Keratinocyte (primary cell): ENCODE results near the gene RTN4R.

Experiments
- EZH2 ChIP-seq: IDR thresholded peaks from one replicate; pipeline ENCODE4 v1.6.1; 2012; ENCODE audit warnings: inconsistent platforms, mild to moderate bottlenecking, low read length, moderate library complexity
- TF ChIP-seq, protein P1 (sequence below), 3 experiments: IDR thresholded peaks in 1 of 3; conservative IDR thresholded peaks in 1 of 3; optimal IDR thresholded peaks in 1 of 3; 2 replicates in 2 of 3; 3 replicates in 1 of 3; pipeline versions ENCODE3 to v1.5.1; 2011; ENCODE audit warnings: low read length in 3 of 3, mild to moderate bottlenecking in 3 of 3, moderate library complexity in 2 of 3, control low read depth in 1 of 3, inconsistent platforms in 1 of 3; ENCODE audit not compliant: insufficient read depth in 2 of 3; ENCODE audit errors: extremely low read depth in 1 of 3

DNA sequence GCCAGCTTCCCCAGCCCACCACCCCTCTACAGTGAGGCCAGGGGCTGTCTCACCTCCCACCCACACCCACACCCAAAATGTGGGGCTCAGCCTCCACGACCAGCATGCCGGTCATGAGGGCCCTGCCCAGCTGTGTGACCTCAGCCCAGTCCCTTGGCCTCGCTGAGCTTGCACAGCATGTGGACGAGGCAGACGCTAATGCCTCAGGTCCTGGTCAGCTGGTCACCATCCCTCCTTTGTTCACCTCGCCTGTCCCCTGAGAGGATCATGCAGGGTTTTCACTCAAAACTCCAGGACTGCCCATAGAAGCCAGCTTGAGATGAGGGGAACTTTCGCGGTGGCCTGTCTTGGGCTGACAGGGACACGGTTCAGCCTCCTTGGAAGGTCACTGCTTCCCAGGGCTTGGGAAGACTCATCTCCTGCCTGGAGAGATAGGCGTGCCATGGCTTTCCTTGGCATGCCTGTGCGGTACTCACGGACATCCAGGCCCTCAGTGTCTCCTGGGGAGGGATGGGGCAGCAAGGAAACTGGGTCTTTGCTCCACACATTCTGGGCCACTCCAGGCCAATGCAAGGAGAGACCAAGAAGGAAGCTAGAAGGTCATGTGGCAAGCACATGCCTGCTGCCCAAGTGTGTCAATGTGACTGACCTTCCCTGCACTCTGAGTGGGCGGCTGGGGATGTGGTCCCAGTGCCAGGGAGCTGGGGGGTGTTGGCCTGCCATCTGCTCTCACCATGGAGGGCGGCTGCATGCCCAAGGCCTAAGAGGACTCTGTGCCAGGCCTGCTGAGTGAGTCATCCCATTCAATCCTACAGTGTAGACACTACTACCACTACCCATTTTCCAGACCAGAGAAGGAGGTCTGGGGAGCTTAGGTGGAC, 3.2 kb upstream of the RTN4R start:
- TF ChIP-seq, protein P1, sequence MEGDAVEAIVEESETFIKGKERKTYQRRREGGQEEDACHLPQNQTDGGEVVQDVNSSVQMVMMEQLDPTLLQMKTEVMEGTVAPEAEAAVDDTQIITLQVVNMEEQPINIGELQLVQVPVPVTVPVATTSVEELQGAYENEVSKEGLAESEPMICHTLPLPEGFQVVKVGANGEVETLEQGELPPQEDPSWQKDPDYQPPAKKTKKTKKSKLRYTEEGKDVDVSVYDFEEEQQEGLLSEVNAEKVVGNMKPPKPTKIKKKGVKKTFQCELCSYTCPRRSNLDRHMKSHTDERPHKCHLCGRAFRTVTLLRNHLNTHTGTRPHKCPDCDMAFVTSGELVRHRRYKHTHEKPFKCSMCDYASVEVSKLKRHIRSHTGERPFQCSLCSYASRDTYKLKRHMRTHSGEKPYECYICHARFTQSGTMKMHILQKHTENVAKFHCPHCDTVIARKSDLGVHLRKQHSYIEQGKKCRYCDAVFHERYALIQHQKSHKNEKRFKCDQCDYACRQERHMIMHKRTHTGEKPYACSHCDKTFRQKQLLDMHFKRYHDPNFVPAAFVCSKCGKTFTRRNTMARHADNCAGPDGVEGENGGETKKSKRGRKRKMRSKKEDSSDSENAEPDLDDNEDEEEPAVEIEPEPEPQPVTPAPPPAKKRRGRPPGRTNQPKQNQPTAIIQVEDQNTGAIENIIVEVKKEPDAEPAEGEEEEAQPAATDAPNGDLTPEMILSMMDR (optimal IDR thresholded peaks at IDR 0.05 in 1 of 3, IDR thresholded peaks at IDR 0.05 in 1 of 3, conservative IDR thresholded peaks at IDR 0.05 in 1 of 3; ENCODE audit: extremely low read depth in 1 of 3, insufficient read depth in 2 of 3, low read length in 3 of 3) = no peak
- TF ChIP-seq EZH2 = no peak
